ENCODE measurements around the gene MAPK14.

MAPK14 gene

GRCh38 chr6:36139991-36140710, 112.5 kb downstream of the MAPK14 start:
- DNase-seq, result no peak

- no peak for DNase-seq
These were observed 113.5 kb downstream of the MAPK14 start for GRCh38 chr6:36141091-36141490.

GRCh38 chr6:36141961-36142360, 114.4 kb downstream of the MAPK14 start:
- DNase-seq, result no peak

GRCh38 chr6:36142971-36143838, 115.6 kb downstream of the MAPK14 start:
- no peak for DNase-seq

GRCh38 chr6:36145495-36145894, 117.9 kb downstream of the MAPK14 start:
- no peak for DNase-seq

- DNase-seq, result no peak
These were observed 119.7 kb downstream of the MAPK14 start for GRCh38 chr6:36147294-36147693.

GRCh38 chr6:36149476-36149875, 121.9 kb downstream of the MAPK14 start:
- DNase-seq, result no peak

GRCh38 chr6:36150283-36150682, 122.7 kb downstream of the MAPK14 start:
- no peak for DNase-seq

- no peak for DNase-seq
These were observed 126.7 kb downstream of the MAPK14 start for GRCh38 chr6:36154286-36154685.

GRCh38 chr6:36155662-36156061, 128.1 kb downstream of the MAPK14 start:
- no peak for DNase-seq

- no peak for DNase-seq
These were observed 132.6 kb downstream of the MAPK14 start for GRCh38 chr6:36160147-36160760.
